IMR-90 (cell line): ENCODE data around the gene TBC1D22A. TPM values are rescaled to one million over a fixed set of nuclear protein-coding genes. Genes with fewer than 3 reads are reported as not detected.

Experiments
- ATAC-seq: fragments of 200-7000 bp; cut with Tn5 transposase; 2 replicates; pipeline ENCODE4 v1.9.1; 2020; ENCODE audit warnings: low read depth, mild to moderate bottlenecking, moderate library complexity
- BruUV-seq: library from RNA; stranded (reverse); fragments of 400-500 nt; replicated peaks from 2 replicates; lab custom pipeline; 2021; lab: Mats Ljungman, UMichigan
- CTCF ChIA-PET: fragments of 300-600 bp; formaldehyde crosslinking; extraction: SDS; loops from one replicate; lab custom pipeline; 2021; ENCODE audit warnings: antibody characterized with exemption; lab: Yijun Ruan, JAX
- POLR2A ChIA-PET: fragments of 300-600 bp; sonication (Branson Sonifier 250); formaldehyde crosslinking; loops from one replicate; lab custom pipeline; 2022; ENCODE audit warnings: antibody characterized with exemption; ENCODE audit not compliant: unreplicated experiment; lab: Charles Lee
- DNase-seq: peaks from one replicate; pipeline ENCODE4 v3.0.0; 2013
- H2AFZ ChIP-seq: replicated peaks from 2 replicates; pipeline ENCODE3; 2013; ENCODE audit warnings: low read length, mild to moderate bottlenecking; ENCODE audit not compliant: poor library complexity
- H2AK5ac ChIP-seq: 2 replicates; pipeline ENCODE4 v1.6.1; 2013; ENCODE audit warnings: low read depth, low read length, inconsistent platforms
- H2AK9ac ChIP-seq: replicated peaks from 2 replicates; pipeline ENCODE3; 2013; ENCODE audit warnings: mild to moderate bottlenecking, low read depth, low read length, moderate library complexity; ENCODE audit not compliant: poor library complexity
- H2BK120ac ChIP-seq: 2 replicates; pipeline ENCODE4 v1.6.1; 2013; ENCODE audit warnings: low read depth, low read length, inconsistent platforms
- H2BK15ac ChIP-seq: 3 replicates; pipeline ENCODE4 v1.6.1; 2013; ENCODE audit warnings: low read depth, low read length, inconsistent platforms
- H2BK20ac ChIP-seq: 2 replicates; pipeline ENCODE4 v1.6.1; 2013; ENCODE audit warnings: low read depth, mild to moderate bottlenecking, inconsistent platforms, low read length, moderate library complexity
- H2BK5ac ChIP-seq: 2 replicates; pipeline ENCODE4 v1.6.1; 2013; ENCODE audit warnings: mild to moderate bottlenecking, low read depth, low read length, inconsistent platforms; ENCODE audit not compliant: poor library complexity, severe bottlenecking
- H3K14ac ChIP-seq: replicated peaks from 2 replicates; pipeline ENCODE4 v1.6.1; 2013; ENCODE audit warnings: low read depth, low read length, inconsistent platforms
- H3K18ac ChIP-seq: 2 replicates; pipeline ENCODE4 v1.6.1; 2013; ENCODE audit warnings: low read depth, low read length, control low read depth
- H3K23ac ChIP-seq: 2 replicates; pipeline ENCODE4 v1.6.1; 2013; ENCODE audit warnings: low read depth, low read length, inconsistent platforms
- H3K27ac ChIP-seq: 2 replicates; pipeline ENCODE4 v1.5.1; 2013; ENCODE audit warnings: mild to moderate bottlenecking, control low read depth, low read length; ENCODE audit not compliant: insufficient read depth
- H3K27me3 ChIP-seq: 2 replicates; pipeline ENCODE4 v1.6.1; 2013; ENCODE audit warnings: low read length; ENCODE audit not compliant: control insufficient read depth, insufficient read depth
- H3K36me3 ChIP-seq: 2 replicates; pipeline ENCODE4 v1.6.1; 2013; ENCODE audit warnings: low read length, mixed read lengths; ENCODE audit not compliant: control insufficient read depth, insufficient read depth
- H3K4ac ChIP-seq: 2 replicates; pipeline ENCODE4 v1.6.1; 2013; ENCODE audit warnings: low read depth, low read length, inconsistent platforms
- H3K4me1 ChIP-seq: 2 replicates; pipeline ENCODE4 v1.6.1; 2013; ENCODE audit warnings: low read length, mixed read lengths; ENCODE audit not compliant: control insufficient read depth, insufficient read depth
- H3K4me2 ChIP-seq: 2 replicates; pipeline ENCODE4 v1.6.1; 2013; ENCODE audit warnings: low read depth, mild to moderate bottlenecking, control low read depth, low read length, moderate library complexity
- H3K4me3 ChIP-seq: 2 replicates; pipeline ENCODE4 v1.5.1; 2013; ENCODE audit warnings: low read depth, mild to moderate bottlenecking, control low read depth, low read length, moderate library complexity; ENCODE audit not compliant: insufficient read depth
- H3K56ac ChIP-seq: 2 replicates; pipeline ENCODE4 v1.6.1; 2013; ENCODE audit warnings: low read length, inconsistent platforms; ENCODE audit not compliant: insufficient read depth; ENCODE audit errors: extremely low read depth
- H3K79me1 ChIP-seq, 2 experiments: 2 replicates each; pipeline ENCODE4 v1.6.1; 2013; ENCODE audit warnings: low read length in 2 of 2, inconsistent platforms in 1 of 2, low read depth in 1 of 2
- H3K9ac ChIP-seq: 2 replicates; pipeline ENCODE4 v1.6.1; 2013; ENCODE audit warnings: low read depth, low read length, control low read depth
- H3K9me1 ChIP-seq: 2 replicates; pipeline ENCODE4 v1.6.1; 2013; ENCODE audit warnings: low read length, inconsistent platforms; ENCODE audit not compliant: insufficient read depth
- H3K9me3 ChIP-seq: 2 replicates; pipeline ENCODE4 v1.6.1; 2013; ENCODE audit warnings: low read length; ENCODE audit not compliant: control insufficient read depth, insufficient read depth
- H4K20me1 ChIP-seq: 2 replicates; pipeline ENCODE4 v1.6.1; 2013; ENCODE audit warnings: low read length, inconsistent platforms; ENCODE audit not compliant: insufficient read depth
- H4K5ac ChIP-seq: 2 replicates; pipeline ENCODE4 v1.6.1; 2013; ENCODE audit warnings: mild to moderate bottlenecking, low read depth, low read length, control low read depth
- H4K8ac ChIP-seq, 2 experiments: 2 replicates each; pipeline ENCODE4 v1.6.1; 2013; ENCODE audit warnings: low read depth in 2 of 2, low read length in 2 of 2, control low read depth in 1 of 2, inconsistent platforms in 1 of 2
- H4K91ac ChIP-seq: 2 replicates; pipeline ENCODE4 v1.6.1; 2013; ENCODE audit warnings: low read depth, low read length, inconsistent platforms; ENCODE audit not compliant: insufficient read depth
- BHLHE40 ChIP-seq: fragments of 150-350 bp; IDR thresholded peaks from 2 replicates; pipeline ENCODE4 v1.6.1; 2016; ENCODE audit warnings: mild to moderate bottlenecking, low read depth, low read length
- CHD1 ChIP-seq: IDR thresholded peaks from 2 replicates; pipeline ENCODE4 v1.6.1; 2012; ENCODE audit warnings: low read depth, low read length, improper control_type of control experiment
- RCOR1 ChIP-seq: IDR thresholded peaks from 2 replicates; pipeline ENCODE4 v1.6.1; 2012; ENCODE audit warnings: mild to moderate bottlenecking, low read length, improper control_type of control experiment; ENCODE audit not compliant: insufficient replicate concordance
- RFX5 ChIP-seq: IDR thresholded peaks from 2 replicates; pipeline ENCODE4 v1.8.0; 2012; ENCODE audit warnings: low read depth, mild to moderate bottlenecking, low read length, moderate library complexity
- WGBS, 2 experiments: methylation state at CpG; one replicate each; pipeline versions ENCODE4 v1.1.5 to v1.1.7; 2013; ENCODE audit warnings: missing lambda C conversion rate in 2 of 2; ENCODE audit not compliant: insufficient read length in 1 of 2; ENCODE audit errors: extremely low coverage in 2 of 2; 5-methylcytosine and 5-hydroxymethylcytosine counted together
- dilution Hi-C: fragments of 300-500 bp; cut with HindIII; formaldehyde crosslinking; loops from one replicate; pipeline ENCODE4 v1.14.3; 2018; ENCODE audit warnings: low sequenced_read_pairs; ENCODE audit not compliant: unreplicated experiment
- in situ Hi-C: fragments of 300-500 bp; cut with MboI; formaldehyde crosslinking; loops from 3 replicates; pipeline ENCODE4 v1.14.3; 2019; ENCODE audit warnings: low sequenced_read_pairs, inconsistent platforms, mixed read lengths
- intact Hi-C: fragments of 100-400 bp; cut with micrococcal nuclease; formaldehyde crosslinking; loops from 2 replicates; pipeline ENCODE4 v1.10.0; 2022
- polyA plus RNA-seq, 3 experiments: library from polyadenylated mRNA; depleted of rRNA; stranded (reverse); fragments of >200 nt; gene quantifications; 2 replicates each; pipeline ENCODE4 v1.2.3, GENCODE V29; 2012; ENCODE audit warnings: low replicate concordance in 1 of 3
- total RNA-seq: library from RNA; depleted of rRNA; stranded (reverse); fragments of >200 nt; gene quantifications from 2 replicates; pipeline ENCODE4 v1.2.3, GENCODE V29; 2012
- TF ChIP-seq, protein P1 (sequence below): conservative IDR thresholded peaks from 2 replicates; pipeline ENCODE4 v1.5.1; 2012; ENCODE audit warnings: mild to moderate bottlenecking, low read depth, low read length, improper control_type of control experiment

TBC1D22A gene
- total and polyA plus RNA-seq, 2 of the 4 experiments (the other 2 are of a cell fraction), result 9.0 to 16.7 TPM

GRCh38 chr22:46951350-46951749 lies 188.9 kb downstream of the TBC1D22A start:
- H3K27ac ChIP-seq, result no peak overlapping the region
- DNase-seq, result no peak
- intact Hi-C loops, result no loop called here
- in situ Hi-C loops, result no loop called here
- TF ChIP-seq BHLHE40 (no peak), RFX5 (no peak), CHD1 (no peak), RCOR1 (no peak)
- TF ChIP-seq, protein P1, sequence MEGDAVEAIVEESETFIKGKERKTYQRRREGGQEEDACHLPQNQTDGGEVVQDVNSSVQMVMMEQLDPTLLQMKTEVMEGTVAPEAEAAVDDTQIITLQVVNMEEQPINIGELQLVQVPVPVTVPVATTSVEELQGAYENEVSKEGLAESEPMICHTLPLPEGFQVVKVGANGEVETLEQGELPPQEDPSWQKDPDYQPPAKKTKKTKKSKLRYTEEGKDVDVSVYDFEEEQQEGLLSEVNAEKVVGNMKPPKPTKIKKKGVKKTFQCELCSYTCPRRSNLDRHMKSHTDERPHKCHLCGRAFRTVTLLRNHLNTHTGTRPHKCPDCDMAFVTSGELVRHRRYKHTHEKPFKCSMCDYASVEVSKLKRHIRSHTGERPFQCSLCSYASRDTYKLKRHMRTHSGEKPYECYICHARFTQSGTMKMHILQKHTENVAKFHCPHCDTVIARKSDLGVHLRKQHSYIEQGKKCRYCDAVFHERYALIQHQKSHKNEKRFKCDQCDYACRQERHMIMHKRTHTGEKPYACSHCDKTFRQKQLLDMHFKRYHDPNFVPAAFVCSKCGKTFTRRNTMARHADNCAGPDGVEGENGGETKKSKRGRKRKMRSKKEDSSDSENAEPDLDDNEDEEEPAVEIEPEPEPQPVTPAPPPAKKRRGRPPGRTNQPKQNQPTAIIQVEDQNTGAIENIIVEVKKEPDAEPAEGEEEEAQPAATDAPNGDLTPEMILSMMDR, result no peak
- H4K20me1 ChIP-seq, result peaks cover 9% of the 10 kb centered on the region; the same call in 1 of the 2 replicates
- no peaks in the 10 kb centered on the region for H3K27me3 ChIP-seq
- no peak overlapping the region for H2BK15ac ChIP-seq
- no peak for ATAC-seq
- H2AFZ ChIP-seq, result no peak overlapping the region
- POLR2A ChIA-PET, result interaction anchor here (0.7 kb wide), 1 partner anchor 135 kb away, joined by 3 read pairs; no protein-coding TSS in a partner anchor
- H2BK120ac ChIP-seq, result no peak overlapping the region
- peaks cover 8% of the 10 kb centered on the region for H3K9me1 ChIP-seq
- no peaks in the 10 kb centered on the region for H3K9me3 ChIP-seq
- no peak overlapping the region for H3K4ac ChIP-seq
- CTCF ChIA-PET, result no interaction called here
- no peak overlapping the region for H3K14ac ChIP-seq
- BruUV-seq, result no TSS peak
- no peak overlapping the region for H4K8ac ChIP-seq
- H2BK5ac ChIP-seq, result no peak overlapping the region
- H3K4me2 ChIP-seq, result no peak overlapping the region
- no peak overlapping the region for H4K5ac ChIP-seq
- H3K4me3 ChIP-seq, result no peak overlapping the region
- no peak overlapping the region for H2AK9ac ChIP-seq
- no peak overlapping the region for H3K18ac ChIP-seq
- H2BK20ac ChIP-seq, result no peak overlapping the region
- H2AK5ac ChIP-seq, result no peak overlapping the region
- peaks cover 14 to 36% of the 10 kb centered on the region in 2 experiments for H3K79me1 ChIP-seq
- WGBS, 2 experiments, result 94% methylated on average over 5 of the region's 12 CpGs; no CpG with 5 or more reads in 1 of the 2 experiments
- H3K56ac ChIP-seq, result no peak overlapping the region
- dilution Hi-C loops, result no loop called here
- H3K9ac ChIP-seq, result no peak overlapping the region
- H3K4me1 ChIP-seq, result no peaks in the 10 kb centered on the region
- no peak overlapping the region for H3K23ac ChIP-seq
- H4K91ac ChIP-seq, result no peak overlapping the region
- H3K36me3 ChIP-seq, result peaks cover 5% of the 10 kb centered on the region; the same call in 1 of the 2 replicates
